Prostate gland (tissue), 2 donors: ENCODE results near the gene SCARB1. TPM values are rescaled to one million over a fixed set of nuclear protein-coding genes. Genes with fewer than 3 reads are reported as not detected.

Experiments used
- DNase-seq: peaks from one replicate; pipeline ENCODE4 v3.0.0-alpha.2; 2019; ENCODE audit warnings: low spot score
- H3K27ac ChIP-seq, 2 donors: fragments of 200-600 bp; sonication (generic); 2 replicates each; pipeline ENCODE4 v1.5.1; 2017 to 2019
- H3K27me3 ChIP-seq: fragments of 200-600 bp; sonication (generic); replicated peaks from 2 replicates; pipeline ENCODE4 v1.5.1; 2019; ENCODE audit not compliant: insufficient read depth
- H3K36me3 ChIP-seq, 2 donors: fragments of 200-600 bp; sonication (generic); 1 replicate in 1 of 2; 2 replicates in 1 of 2; pipeline versions ENCODE4 v1.5.1 to v1.8.1; 2017 to 2019
- H3K4me1 ChIP-seq: fragments of 200-600 bp; sonication (generic); replicated peaks from 2 replicates; pipeline ENCODE4 v1.5.1; 2019
- H3K4me3 ChIP-seq, 2 donors: fragments of 200-600 bp; sonication (generic); 2 replicates each; pipeline ENCODE4 v1.5.1; 2017 to 2019
- H3K9me3 ChIP-seq: fragments of 200-600 bp; sonication (generic); 2 replicates; pipeline ENCODE4 v1.5.1; 2017
- CTCF ChIP-seq, 4 experiments: fragments of 200-600 bp in 2 of 4; fragments of 450-650 bp in 2 of 4; sonication (generic) in 2 of 4; IDR thresholded peaks; 1 replicate in 3 of 4; 2 replicates in 1 of 4; pipeline ENCODE4 v1.5.1; 2016 to 2019; ENCODE audit warnings: antibody characterized with exemption in 4 of 4, mild to moderate bottlenecking in 2 of 4, moderate library complexity in 2 of 4
- POLR2A ChIP-seq: fragments of 450-650 bp; IDR thresholded peaks from one replicate; pipeline ENCODE4 v1.6.1; 2016; ENCODE audit warnings: antibody characterized with exemption, mild to moderate bottlenecking
- POLR2AphosphoS5 ChIP-seq: sonication (generic); formaldehyde crosslinking; IDR thresholded peaks from one replicate; pipeline ENCODE4 v1.6.1; 2017; ENCODE audit warnings: antibody characterized with exemption
- WGBS: methylation state at CpG from one replicate; pipeline ENCODE4 v1.1.5; 2018; 5-methylcytosine and 5-hydroxymethylcytosine counted together
- intact Hi-C: fragments of 100-400 bp; cut with DNase I; formaldehyde crosslinking; loops from one replicate; pipeline ENCODE4 v1.14.2; 2022
- total RNA-seq, 2 donors: library from RNA; depleted of rRNA; stranded (reverse); fragments of >200 nt; gene quantifications; one replicate each; pipeline ENCODE4 v1.1.0, GENCODE V29; 2016

The SCARB1 gene
- total RNA-seq, 2 donors from 2014 or later = 28.0 to 44.4 TPM

GRCh38 chr12:124792961-124793441 is 70.7 kb downstream of the SCARB1 start:
- intact Hi-C loops = no loop called here
- DNase-seq = no peak
- TF ChIP-seq POLR2AphosphoS5 (no peak), POLR2A (no peak), CTCF (IDR thresholded peaks at IDR 0.05) (no peak)

DNA sequence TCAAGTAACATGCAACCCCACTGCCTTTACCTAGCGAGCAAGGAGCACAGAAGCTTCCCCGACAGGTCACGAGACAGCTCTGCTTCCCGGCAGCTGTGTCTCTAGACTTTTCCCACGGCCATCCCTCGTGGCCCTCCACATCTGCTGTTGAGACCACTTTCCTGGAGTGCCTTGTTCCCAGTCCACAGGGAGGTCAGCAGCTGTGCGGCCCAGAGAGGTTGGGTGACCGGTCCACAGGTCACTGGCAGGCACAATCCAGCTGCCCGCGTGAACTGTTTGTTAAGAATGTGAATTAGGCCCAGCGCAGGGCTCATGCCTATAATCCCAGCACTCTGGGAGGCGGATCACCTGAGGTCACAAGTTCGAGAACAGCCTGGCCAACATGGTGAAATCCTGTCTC is 71.5 kb downstream of the SCARB1 start:
- no peaks in the 10 kb centered on the region for H3K9me3 ChIP-seq
- no peaks in the 10 kb centered on the region for H3K27me3 ChIP-seq
- no peak for TF ChIP-seq CTCF (IDR thresholded peaks at IDR 0.05)
- no peak for TF ChIP-seq POLR2AphosphoS5
- no peak for TF ChIP-seq POLR2A
- WGBS = 96% methylated on average over 13 of the region's 13 CpGs
- H3K27ac ChIP-seq = no peak overlapping the region
- DNase-seq = no peak
- H3K4me3 ChIP-seq = no peak overlapping the region
- no peaks in the 10 kb centered on the region for H3K36me3 ChIP-seq
- intact Hi-C loops = no loop called here
- no peaks in the 10 kb centered on the region for H3K4me1 ChIP-seq

More at GRCh38 chr12:124792961-124793441, 70.7 kb downstream of the SCARB1 start:
- no peak overlapping the region for H3K4me3 ChIP-seq
- H3K27ac ChIP-seq = no peak overlapping the region
- no peaks in the 10 kb centered on the region for H3K36me3 ChIP-seq
- H3K9me3 ChIP-seq = no peaks in the 10 kb centered on the region
- 84% methylated on average over 15 of the region's 15 CpGs for WGBS
- H3K27me3 ChIP-seq = no peaks in the 10 kb centered on the region
- no peaks in the 10 kb centered on the region for H3K4me1 ChIP-seq

GRCh38 chr12:124790650-124791400 is 72.8 kb downstream of the SCARB1 start:
- Histone ChIP-seq H3K4me3 (no peak overlapping the region), H3K27me3 (no peaks in the 10 kb centered on the region), H3K27ac (no peak overlapping the region), H3K36me3 (no peaks in the 10 kb centered on the region), H3K4me1 (no peaks in the 10 kb centered on the region), H3K9me3 (no peaks in the 10 kb centered on the region)
- TF ChIP-seq CTCF (IDR thresholded peaks at IDR 0.05) (no peak), POLR2AphosphoS5 (no peak), POLR2A (no peak)
- WGBS = 90% methylated on average over 21 of the region's 21 CpGs
- DNase-seq = no peak
- intact Hi-C loops = no loop called here

DNA sequence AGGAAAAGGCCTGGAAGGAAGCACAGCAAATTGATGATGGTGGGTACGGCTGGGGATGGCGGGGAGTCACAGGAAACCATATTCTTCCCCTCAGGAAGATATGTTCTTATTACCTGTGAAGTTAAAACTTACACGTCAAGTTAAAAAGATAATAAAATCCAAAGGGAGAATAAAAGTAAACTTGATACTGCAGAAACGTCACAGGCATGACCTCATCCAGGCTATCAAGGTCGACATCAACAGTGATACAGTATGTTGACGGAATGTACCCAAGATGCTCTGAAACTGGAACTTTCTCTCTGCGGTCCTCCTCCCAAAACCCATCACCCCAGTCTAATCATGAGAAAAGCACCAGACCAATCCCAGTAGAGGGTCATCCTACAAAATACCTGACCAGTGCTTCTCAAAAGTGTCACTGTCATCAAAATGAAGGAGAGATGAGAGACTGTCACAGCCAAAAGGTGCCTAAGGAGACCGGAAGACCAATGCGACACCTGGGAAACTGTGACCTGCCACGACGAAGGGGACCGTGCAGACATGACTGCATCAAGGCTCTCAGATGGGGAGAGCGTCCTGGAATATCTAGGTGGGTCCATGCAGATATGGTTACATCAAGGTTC is 74.6 kb downstream of the SCARB1 start:
- intact Hi-C loops = no loop called here
- no peaks in the 10 kb centered on the region for H3K36me3 ChIP-seq
- no peaks in the 10 kb centered on the region for H3K9me3 ChIP-seq
- TF ChIP-seq POLR2AphosphoS5 = no peak
- TF ChIP-seq CTCF (IDR thresholded peaks at IDR 0.05) = no peak
- no peak for TF ChIP-seq POLR2A
- no peaks in the 10 kb centered on the region for H3K4me1 ChIP-seq
- DNase-seq = no peak
- 92% methylated on average over 13 of the region's 13 CpGs for WGBS
- no peak overlapping the region for H3K4me3 ChIP-seq
- H3K27ac ChIP-seq = no peak overlapping the region
- no peaks in the 10 kb centered on the region for H3K27me3 ChIP-seq
